NCI-H345 treated with DMSO at 0.1 percent for 48 hours (cell line): ENCODE data around the gene PLA2G2E.
"Not testable (repeated sequence)": the region's sequence is repeated elsewhere in the genome, so short reads cannot be mapped to it uniquely, and the experiment has no call there.

Experiments used
- DNase-seq: peaks from one replicate; lab custom pipeline; 2025; ENCODE audit not compliant: unreplicated experiment; lab: John Stamatoyannopoulos, UW

PLA2G2E gene

GRCh38 chr1:19885821-19886220, 37.6 kb downstream of the PLA2G2E start:
- DNase-seq = no peak

- no peak for DNase-seq
These were observed 39.1 kb downstream of the PLA2G2E start for GRCh38 chr1:19884312-19884711.

- peak; percentile 98 for DNase-seq
These were observed 41.0 kb downstream of the PLA2G2E start, which contains the start of gene OTUD3 for GRCh38 chr1:19882111-19883071. OTUD3 (plus strand) TSS chr1:19882395; CDS start chr1:19882514, 119 bp downstream.

GRCh38 chr1:19880841-19881240, 42.6 kb downstream of the PLA2G2E start:
- not testable (repeated sequence) for DNase-seq

GRCh38 chr1:19879661-19880060, 43.8 kb downstream of the PLA2G2E start:
- no peak for DNase-seq

GRCh38 chr1:19879227-19879626, 44.2 kb downstream of the PLA2G2E start:
- DNase-seq = no peak

- no peak for DNase-seq
These were observed 44.8 kb downstream of the PLA2G2E start for GRCh38 chr1:19878637-19878985.

GRCh38 chr1:19877821-19878636, 45.4 kb downstream of the PLA2G2E start:
- DNase-seq = no peak

- no peak for DNase-seq
These were observed 46.2 kb downstream of the PLA2G2E start for GRCh38 chr1:19877181-19877750.

GRCh38 chr1:19872190-19872589, 51.2 kb downstream of the PLA2G2E start:
- peak; percentile 34 for DNase-seq
